H1 (cell line): Measurements from ENCODE around the gene CBLN3.

Source experiments
- CEBPB ChIP-seq: IDR thresholded peaks from 2 replicates; pipeline ENCODE4 v1.6.1; 2012; ENCODE audit warnings: low read depth, low read length
- EP300 ChIP-seq, 2 experiments: IDR thresholded peaks; 1 replicate in 1 of 2; 2 replicates in 1 of 2; pipeline ENCODE4 v1.6.1; 2011 to 2012; ENCODE audit warnings: low read depth in 2 of 2, low read length in 2 of 2, mild to moderate bottlenecking in 2 of 2, borderline replicate concordance in 1 of 2, inconsistent platforms in 1 of 2, moderate library complexity in 1 of 2
- EZH2 ChIP-seq: fragments of 200-600 bp; sonication (generic); IDR thresholded peaks from 2 replicates; pipeline ENCODE4 v1.7.1; 2012; ENCODE audit warnings: low read depth, mild to moderate bottlenecking, moderate library complexity, low read length, inconsistent platforms; ENCODE audit not compliant: severe bottlenecking
- MAFK ChIP-seq: IDR thresholded peaks from 2 replicates; pipeline ENCODE4 v1.6.1; 2012; ENCODE audit warnings: low read depth, mild to moderate bottlenecking, improper control_type of control experiment, low read length
- NANOG ChIP-seq: IDR thresholded peaks from 2 replicates; pipeline ENCODE4 v1.6.1; 2011; ENCODE audit warnings: low read length, low read depth, mild to moderate bottlenecking, inconsistent platforms; ENCODE audit not compliant: insufficient read depth, poor library complexity, severe bottlenecking
- POLR2A ChIP-seq, 2 experiments: IDR thresholded peaks; 1 replicate in 1 of 2; 2 replicates in 1 of 2; pipeline ENCODE4 v1.6.1; 2011; ENCODE audit warnings: low read depth in 2 of 2, low read length in 2 of 2, mild to moderate bottlenecking in 2 of 2; ENCODE audit errors: control extremely low read depth in 1 of 2
- POLR2AphosphoS5 ChIP-seq: IDR thresholded peaks from 2 replicates; pipeline ENCODE4 v1.6.1; 2011; ENCODE audit warnings: low read depth, low read length
- SP2 ChIP-seq: IDR thresholded peaks from 2 replicates; pipeline ENCODE4 v1.6.1; 2012; ENCODE audit warnings: mild to moderate bottlenecking, low read length, inconsistent platforms
- TF ChIP-seq, protein P1 (sequence below), 3 experiments: IDR thresholded peaks; 1 replicate in 2 of 3; 2 replicates in 1 of 3; pipeline versions ENCODE4 v1.5.1 to v1.6.1; 2011; ENCODE audit warnings: low read length in 3 of 3, mild to moderate bottlenecking in 3 of 3, inconsistent platforms in 2 of 3, low read depth in 1 of 3, moderate library complexity in 1 of 3; ENCODE audit not compliant: insufficient read depth in 1 of 3; ENCODE audit errors: control extremely low read depth in 1 of 3
- TF ChIP-seq, protein P2 (sequence below): IDR thresholded peaks from 2 replicates; pipeline ENCODE4 v1.6.1; 2011; ENCODE audit warnings: low read depth, mild to moderate bottlenecking, low read length; ENCODE audit not compliant: insufficient read depth

DNA sequence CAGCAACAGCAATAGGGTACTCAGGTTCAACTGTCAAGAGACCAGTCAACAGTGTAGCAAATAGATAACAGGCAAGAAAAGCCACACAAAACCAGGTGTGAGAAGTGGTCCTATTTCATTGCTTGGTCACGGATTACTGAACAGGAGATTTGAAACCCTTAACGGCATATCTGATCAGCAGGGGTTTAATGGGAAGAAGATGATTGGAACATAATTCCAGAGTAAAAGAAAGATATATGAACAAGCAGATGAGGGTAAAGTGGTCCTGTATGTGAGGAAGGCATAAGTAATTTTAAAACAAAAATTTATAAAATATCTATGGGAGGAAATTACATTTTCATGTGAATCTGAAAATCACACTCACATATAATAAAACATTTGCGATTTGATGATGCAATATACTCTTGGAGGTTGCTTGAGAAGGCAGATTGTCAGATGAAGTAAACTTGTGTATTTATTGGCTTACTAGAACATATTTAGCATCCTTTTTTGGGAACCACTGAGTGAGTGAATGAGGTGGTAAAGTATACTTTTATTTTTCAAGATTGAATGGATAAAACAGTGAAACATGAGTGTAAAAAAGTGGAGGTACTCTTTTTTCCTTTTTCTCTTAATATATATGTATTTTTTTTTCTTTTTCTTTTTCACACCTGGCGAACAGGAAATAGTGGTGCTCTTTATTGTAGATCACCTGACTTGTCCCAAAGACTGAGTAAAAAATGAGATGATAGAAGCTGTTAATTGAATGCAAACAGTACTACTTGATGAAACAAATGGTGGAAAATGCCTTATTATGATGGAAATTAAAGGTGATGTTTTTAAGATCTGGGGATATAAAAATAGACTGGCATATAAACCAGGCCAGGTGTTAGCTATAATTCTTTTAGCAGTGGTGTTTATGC is 34.7 kb upstream of the CBLN3 start:
- TF ChIP-seq, protein P1, sequence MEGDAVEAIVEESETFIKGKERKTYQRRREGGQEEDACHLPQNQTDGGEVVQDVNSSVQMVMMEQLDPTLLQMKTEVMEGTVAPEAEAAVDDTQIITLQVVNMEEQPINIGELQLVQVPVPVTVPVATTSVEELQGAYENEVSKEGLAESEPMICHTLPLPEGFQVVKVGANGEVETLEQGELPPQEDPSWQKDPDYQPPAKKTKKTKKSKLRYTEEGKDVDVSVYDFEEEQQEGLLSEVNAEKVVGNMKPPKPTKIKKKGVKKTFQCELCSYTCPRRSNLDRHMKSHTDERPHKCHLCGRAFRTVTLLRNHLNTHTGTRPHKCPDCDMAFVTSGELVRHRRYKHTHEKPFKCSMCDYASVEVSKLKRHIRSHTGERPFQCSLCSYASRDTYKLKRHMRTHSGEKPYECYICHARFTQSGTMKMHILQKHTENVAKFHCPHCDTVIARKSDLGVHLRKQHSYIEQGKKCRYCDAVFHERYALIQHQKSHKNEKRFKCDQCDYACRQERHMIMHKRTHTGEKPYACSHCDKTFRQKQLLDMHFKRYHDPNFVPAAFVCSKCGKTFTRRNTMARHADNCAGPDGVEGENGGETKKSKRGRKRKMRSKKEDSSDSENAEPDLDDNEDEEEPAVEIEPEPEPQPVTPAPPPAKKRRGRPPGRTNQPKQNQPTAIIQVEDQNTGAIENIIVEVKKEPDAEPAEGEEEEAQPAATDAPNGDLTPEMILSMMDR (IDR thresholded peaks at IDR 0.05; ENCODE audit: control extremely low read depth in 1 of 3, insufficient read depth in 1 of 3, low read depth in 1 of 3, low read length in 3 of 3) = no peak
- TF ChIP-seq EZH2 (no peak), POLR2AphosphoS5 (no peak), NANOG (no peak), CEBPB (no peak), MAFK (no peak), SP2 (no peak), EP300 (IDR thresholded peaks at IDR 0.05; ENCODE audit: borderline replicate concordance in 1 of 2, low read depth in 2 of 2, low read length in 2 of 2) (no peak), POLR2A (IDR thresholded peaks at IDR 0.05; ENCODE audit: control extremely low read depth in 1 of 2, low read depth in 2 of 2, low read length in 2 of 2) (no peak)
- TF ChIP-seq, protein P2, sequence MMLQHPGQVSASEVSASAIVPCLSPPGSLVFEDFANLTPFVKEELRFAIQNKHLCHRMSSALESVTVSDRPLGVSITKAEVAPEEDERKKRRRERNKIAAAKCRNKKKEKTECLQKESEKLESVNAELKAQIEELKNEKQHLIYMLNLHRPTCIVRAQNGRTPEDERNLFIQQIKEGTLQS = no peak
